Breast epithelium (tissue), 4 donors: ENCODE data around the gene HDC. TPM values are rescaled to one million over a fixed set of nuclear protein-coding genes. Genes with fewer than 3 reads are reported as not detected.

Experiments used
- DNase-seq, 2 donors: peaks; one replicate each; pipeline ENCODE4 v3.0.0-alpha.2; 2019; ENCODE audit warnings: low spot score in 2 of 2
- H3K27ac ChIP-seq, 2 donors: fragments of 200-600 bp; sonication (generic) in 1 of 2; one replicate each; pipeline ENCODE4 v1.5.1; 2016 to 2019; ENCODE audit warnings: mild to moderate bottlenecking in 1 of 2
- H3K27me3 ChIP-seq, 2 donors: fragments of 200-600 bp; sonication (generic) in 1 of 2; one replicate each; pipeline versions ENCODE4 v1.5.1 to v1.6.0; 2017 to 2019; ENCODE audit warnings: control low read depth in 1 of 2, mild to moderate bottlenecking in 1 of 2
- H3K36me3 ChIP-seq: fragments of 200-600 bp; one replicate; pipeline ENCODE4 v1.5.1; 2019
- H3K4me1 ChIP-seq, 2 donors: fragments of 200-600 bp; sonication (generic); one replicate each; pipeline ENCODE4 v1.5.1; 2016 to 2019; ENCODE audit warnings: control low read depth in 1 of 2
- H3K4me3 ChIP-seq, 3 donors: fragments of 200-600 bp; sonication (generic); 1 replicate in 2 of 3; 2 replicates in 1 of 3; pipeline ENCODE4 v1.5.1; 2016 to 2019; ENCODE audit warnings: mild to moderate bottlenecking in 3 of 3, moderate library complexity in 2 of 3
- H3K9me3 ChIP-seq, 2 donors: fragments of 200-600 bp; sonication (generic) in 1 of 2; one replicate each; pipeline ENCODE4 v1.5.1; 2016 to 2019; ENCODE audit warnings: control low read depth in 1 of 2
- CTCF ChIP-seq, 3 donors: fragments of 450-650 bp; IDR thresholded peaks; one replicate each; pipeline ENCODE4 v1.5.1; 2016 to 2017; ENCODE audit warnings: antibody characterized with exemption in 3 of 3, mild to moderate bottlenecking in 3 of 3, moderate library complexity in 3 of 3
- POLR2A ChIP-seq: fragments of 450-650 bp; IDR thresholded peaks from one replicate; pipeline ENCODE4 v1.6.1; 2016; ENCODE audit warnings: antibody characterized with exemption, mild to moderate bottlenecking, moderate library complexity
- POLR2AphosphoS5 ChIP-seq, 3 donors: sonication (generic); formaldehyde crosslinking; IDR thresholded peaks; one replicate each; pipeline ENCODE4 v1.6.1; 2017; ENCODE audit warnings: antibody characterized with exemption in 3 of 3
- intact Hi-C: fragments of 100-400 bp; cut with DNase I; formaldehyde crosslinking; loops from one replicate; pipeline ENCODE4 v1.15.1; 2023; ENCODE audit warnings: low total_unique reads
- total RNA-seq, 3 donors: library from RNA; depleted of rRNA; stranded (reverse); fragments of >200 nt; gene quantifications; one replicate each; pipeline ENCODE4 v1.1.0, GENCODE V29; 2016

Gene HDC
- total RNA-seq, 3 donors from 2014 or later = 1.0 to 11.0 TPM; not detected in 1

GRCh38 chr15:50234764-50235163 is 30.8 kb downstream of the HDC start:
- intact Hi-C loops = no loop called here
- DNase-seq = no peak
- TF ChIP-seq POLR2A (no peak), POLR2AphosphoS5 (IDR thresholded peaks at IDR 0.05) (no peak), CTCF (IDR thresholded peaks at IDR 0.05) (no peak)

GRCh38 chr15:50233192-50233736 is 32.3 kb downstream of the HDC start:
- TF ChIP-seq CTCF (IDR thresholded peaks at IDR 0.05) (no peak), POLR2AphosphoS5 (IDR thresholded peaks at IDR 0.05) (no peak)
- Histone ChIP-seq H3K4me3 (no peak overlapping the region), H3K4me1 (no peaks in the 10 kb centered on the region), H3K36me3 (no peaks in the 10 kb centered on the region), H3K27ac (no peak overlapping the region), H3K9me3 (no peaks in the 10 kb centered on the region), H3K27me3 (no peaks in the 10 kb centered on the region)
- intact Hi-C loops = no loop called here
- no peak for DNase-seq

More at GRCh38 chr15:50234764-50235163, 30.8 kb downstream of the HDC start:
- Histone ChIP-seq H3K9me3 (no peaks in the 10 kb centered on the region), H3K4me1 (no peaks in the 10 kb centered on the region), H3K4me3 (no peak overlapping the region), H3K36me3 (no peaks in the 10 kb centered on the region), H3K27ac (no peak overlapping the region), H3K27me3 (no peaks in the 10 kb centered on the region)

- no peak for DNase-seq
- no peak for TF ChIP-seq CTCF (IDR thresholded peaks at IDR 0.05)
- TF ChIP-seq POLR2A = no peak
- no peak for TF ChIP-seq POLR2AphosphoS5 (IDR thresholded peaks at IDR 0.05)
- Histone ChIP-seq H3K4me3 (no peak overlapping the region), H3K4me1 (no peaks in the 10 kb centered on the region), H3K27me3 (no peaks in the 10 kb centered on the region), H3K27ac (no peak overlapping the region), H3K36me3 (no peaks in the 10 kb centered on the region), H3K9me3 (no peaks in the 10 kb centered on the region)
- intact Hi-C loops = no loop called here
Measured at GRCh38 chr15:50232791-50233190, 32.7 kb downstream of the HDC start.

- no peak overlapping the region for H3K27ac ChIP-seq
- no peaks in the 10 kb centered on the region for H3K36me3 ChIP-seq
- DNase-seq = no peak
- no peaks in the 10 kb centered on the region for H3K9me3 ChIP-seq
- no peaks in the 10 kb centered on the region for H3K27me3 ChIP-seq
- no peaks in the 10 kb centered on the region for H3K4me1 ChIP-seq
- intact Hi-C loops = no loop called here
- no peak for TF ChIP-seq POLR2A
- no peak for TF ChIP-seq POLR2AphosphoS5 (IDR thresholded peaks at IDR 0.05)
- no peak for TF ChIP-seq CTCF (IDR thresholded peaks at IDR 0.05)
- H3K4me3 ChIP-seq = no peak overlapping the region
Measured at GRCh38 chr15:50231761-50232160, 33.8 kb downstream of the HDC start.

- Histone ChIP-seq H3K36me3 (no peaks in the 10 kb centered on the region), H3K27me3 (no peaks in the 10 kb centered on the region), H3K4me1 (no peaks in the 10 kb centered on the region), H3K4me3 (no peak overlapping the region), H3K9me3 (no peaks in the 10 kb centered on the region), H3K27ac (no peak overlapping the region)
- no peak for DNase-seq
- no peak for TF ChIP-seq POLR2AphosphoS5 (IDR thresholded peaks at IDR 0.05)
- TF ChIP-seq CTCF (IDR thresholded peaks at IDR 0.05) = no peak
- TF ChIP-seq POLR2A = no peak
- intact Hi-C loops = no loop called here
Measured at GRCh38 chr15:50229336-50229735, 36.2 kb downstream of the HDC start.
